Thyroid gland (tissue), 4 donors: ENCODE results near the gene FOSB.

Source experiments
- POLR2A ChIP-seq, 2 donors: fragments of 450-650 bp; IDR thresholded peaks; one replicate each; pipeline ENCODE4 v1.6.1; 2017; ENCODE audit warnings: antibody characterized with exemption in 2 of 2, mild to moderate bottlenecking in 2 of 2, moderate library complexity in 1 of 2
- TF ChIP-seq, protein P1 (sequence below), 6 experiments: fragments of 200-600 bp in 3 of 6; fragments of 450-650 bp in 3 of 6; sonication (generic) in 3 of 6; IDR thresholded peaks; one replicate each; pipeline ENCODE4 v1.5.1; 2016 to 2019; ENCODE audit warnings: antibody characterized with exemption in 6 of 6, mild to moderate bottlenecking in 2 of 6, inconsistent platforms in 1 of 6, moderate library complexity in 1 of 6

DNA sequence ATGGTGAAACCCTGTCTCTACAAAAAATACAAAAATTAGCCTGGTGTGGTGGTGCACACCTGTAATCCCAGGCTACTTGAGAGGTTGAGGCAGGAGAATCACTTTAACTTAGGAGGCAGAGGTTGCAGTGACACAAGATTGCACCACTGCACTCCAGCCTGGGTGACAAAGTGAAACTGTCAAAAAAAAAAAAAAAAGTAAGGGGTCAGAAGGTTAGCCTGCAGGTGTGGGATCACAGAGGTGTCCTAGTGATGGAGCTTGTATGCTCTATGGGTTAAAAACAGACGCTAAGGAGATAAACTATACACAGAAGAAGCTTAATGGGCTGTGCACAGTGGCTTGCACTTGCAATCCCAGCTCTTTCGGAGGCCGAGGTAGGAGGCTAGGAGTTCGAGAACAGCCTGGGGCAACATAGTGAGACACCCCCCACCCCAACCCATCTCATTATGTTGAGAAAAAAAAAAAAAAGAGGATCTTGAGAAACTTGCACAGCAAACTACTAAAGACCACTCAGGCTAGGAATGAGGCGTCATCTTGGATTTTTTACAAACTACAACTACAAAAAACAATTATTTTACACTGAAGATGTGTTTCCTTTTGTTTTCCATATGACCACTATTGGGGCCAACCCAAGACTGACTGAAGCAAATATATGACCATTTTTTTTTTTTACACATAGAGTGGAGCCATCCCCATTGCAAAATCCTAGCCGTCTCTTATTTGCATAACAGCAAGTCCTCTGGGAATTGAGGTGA is 7.9 kb downstream of the FOSB start:
- TF ChIP-seq, protein P1, sequence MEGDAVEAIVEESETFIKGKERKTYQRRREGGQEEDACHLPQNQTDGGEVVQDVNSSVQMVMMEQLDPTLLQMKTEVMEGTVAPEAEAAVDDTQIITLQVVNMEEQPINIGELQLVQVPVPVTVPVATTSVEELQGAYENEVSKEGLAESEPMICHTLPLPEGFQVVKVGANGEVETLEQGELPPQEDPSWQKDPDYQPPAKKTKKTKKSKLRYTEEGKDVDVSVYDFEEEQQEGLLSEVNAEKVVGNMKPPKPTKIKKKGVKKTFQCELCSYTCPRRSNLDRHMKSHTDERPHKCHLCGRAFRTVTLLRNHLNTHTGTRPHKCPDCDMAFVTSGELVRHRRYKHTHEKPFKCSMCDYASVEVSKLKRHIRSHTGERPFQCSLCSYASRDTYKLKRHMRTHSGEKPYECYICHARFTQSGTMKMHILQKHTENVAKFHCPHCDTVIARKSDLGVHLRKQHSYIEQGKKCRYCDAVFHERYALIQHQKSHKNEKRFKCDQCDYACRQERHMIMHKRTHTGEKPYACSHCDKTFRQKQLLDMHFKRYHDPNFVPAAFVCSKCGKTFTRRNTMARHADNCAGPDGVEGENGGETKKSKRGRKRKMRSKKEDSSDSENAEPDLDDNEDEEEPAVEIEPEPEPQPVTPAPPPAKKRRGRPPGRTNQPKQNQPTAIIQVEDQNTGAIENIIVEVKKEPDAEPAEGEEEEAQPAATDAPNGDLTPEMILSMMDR (IDR thresholded peaks at IDR 0.05): no peak
- no peak for TF ChIP-seq POLR2A (IDR thresholded peaks at IDR 0.05)
